Loucy (cell line): ENCODE data around the gene HSPG2.

Source experiments
- H2AFZ ChIP-seq: fragments of 200-600 bp; sonication (generic); 2 replicates; pipeline ENCODE4 v1.6.0; 2016; ENCODE audit warnings: antibody characterized with exemption, mild to moderate bottlenecking, low read length, moderate library complexity
- H3F3A ChIP-seq: fragments of 200-600 bp; 2 replicates; pipeline ENCODE4 v1.6.0; 2016; ENCODE audit warnings: antibody characterized with exemption, low read depth, mild to moderate bottlenecking
- H3K27me3 ChIP-seq: fragments of 200-600 bp; sonication (generic); 2 replicates; pipeline ENCODE4 v1.6.1; 2014; ENCODE audit warnings: low read length, mild to moderate bottlenecking; ENCODE audit not compliant: insufficient read depth, poor library complexity, severe bottlenecking
- H3K36me3 ChIP-seq: fragments of 200-600 bp; sonication (generic); 2 replicates; pipeline ENCODE4 v1.6.1; 2016; ENCODE audit warnings: low read length; ENCODE audit not compliant: insufficient read depth
- H3K4me1 ChIP-seq: fragments of 200-600 bp; sonication (generic); 2 replicates; pipeline ENCODE4 v1.5.1; 2014; ENCODE audit warnings: low read length, mild to moderate bottlenecking; ENCODE audit not compliant: insufficient read depth, poor library complexity, severe bottlenecking
- H3K4me2 ChIP-seq: fragments of 200-600 bp; sonication (generic); 2 replicates; pipeline ENCODE4 v1.6.0; 2014; ENCODE audit warnings: antibody characterized with exemption, low read length, low read depth, mild to moderate bottlenecking; ENCODE audit not compliant: poor library complexity, severe bottlenecking
- H3K4me3 ChIP-seq: fragments of 200-600 bp; sonication (generic); 2 replicates; pipeline ENCODE4 v1.5.1; 2014; ENCODE audit warnings: low read length, mild to moderate bottlenecking, mixed read lengths; ENCODE audit not compliant: poor library complexity, severe bottlenecking
- H3K79me2 ChIP-seq: fragments of 200-600 bp; sonication (generic); 2 replicates; pipeline ENCODE4 v1.6.1; 2014; ENCODE audit warnings: low read length; ENCODE audit not compliant: insufficient read depth
- H3K9ac ChIP-seq: fragments of 200-600 bp; sonication (generic); 2 replicates; pipeline ENCODE4 v1.6.0; 2014; ENCODE audit warnings: mild to moderate bottlenecking, low read depth, low read length, moderate library complexity; ENCODE audit not compliant: poor library complexity, severe bottlenecking
- H3K9me2 ChIP-seq: fragments of 200-600 bp; sonication (generic); replicated peaks from 2 replicates; pipeline ENCODE4 v1.6.1; 2016; ENCODE audit warnings: low read depth, low read length, mixed read lengths
- H3K9me3 ChIP-seq: fragments of 200-600 bp; sonication (generic); 2 replicates; pipeline ENCODE4 v1.6.1; 2014; ENCODE audit warnings: mild to moderate bottlenecking, antibody characterized with exemption, low read length, low read depth; ENCODE audit not compliant: insufficient read depth
- H4K20me1 ChIP-seq: fragments of 200-600 bp; sonication (generic); 2 replicates; pipeline ENCODE4 v1.6.0; 2014; ENCODE audit warnings: antibody characterized with exemption, low read length, mild to moderate bottlenecking; ENCODE audit not compliant: insufficient read depth, poor library complexity, severe bottlenecking
- CTCF ChIP-seq: fragments of 200-600 bp; sonication (generic); conservative IDR thresholded peaks from 2 replicates; pipeline ENCODE4 v1.5.1; 2014; ENCODE audit warnings: mild to moderate bottlenecking, antibody characterized with exemption, low read length
- EZH2phosphoT487 ChIP-seq: fragments of 200-600 bp; IDR thresholded peaks from 2 replicates; pipeline ENCODE4 v1.6.1; 2018; ENCODE audit warnings: antibody characterized with exemption, mild to moderate bottlenecking, moderate library complexity, borderline replicate concordance

The HSPG2 gene

GRCh38 chr1:21843208-21843607, 93.9 kb downstream of the HSPG2 start:
- Histone ChIP-seq H3K27me3 (no peaks in the 10 kb centered on the region), H3K4me3 (no peak overlapping the region), H3K79me2 (no peaks in the 10 kb centered on the region), H3K9me2 (no peaks in the 10 kb centered on the region), H3K36me3 (no peaks in the 10 kb centered on the region), H3F3A (no peaks in the 10 kb centered on the region), H2AFZ (no peak overlapping the region), H4K20me1 (no peaks in the 10 kb centered on the region), H3K4me2 (no peak overlapping the region), H3K9ac (no peak overlapping the region), H3K4me1 (no peaks in the 10 kb centered on the region), H3K9me3 (no peaks in the 10 kb centered on the region)
- no peak for TF ChIP-seq CTCF
- no peak for TF ChIP-seq EZH2phosphoT487

- Histone ChIP-seq H3K27me3 (no peaks in the 10 kb centered on the region), H3K9me3 (no peaks in the 10 kb centered on the region), H3K4me3 (no peak overlapping the region), H2AFZ (no peak overlapping the region), H3K9ac (no peak overlapping the region), H3K36me3 (no peaks in the 10 kb centered on the region), H3K9me2 (no peaks in the 10 kb centered on the region), H3K4me1 (no peaks in the 10 kb centered on the region), H3F3A (no peaks in the 10 kb centered on the region), H4K20me1 (no peaks in the 10 kb centered on the region), H3K79me2 (no peaks in the 10 kb centered on the region), H3K4me2 (no peak overlapping the region)
- TF ChIP-seq EZH2phosphoT487: no peak
- no peak for TF ChIP-seq CTCF
Observed at GRCh38 chr1:21842606-21843162, 94.4 kb downstream of the HSPG2 start.

- Histone ChIP-seq H3K9me3 (no peaks in the 10 kb centered on the region), H3K79me2 (no peaks in the 10 kb centered on the region), H3K4me3 (no peak overlapping the region), H3K9ac (no peak overlapping the region), H3K27me3 (no peaks in the 10 kb centered on the region), H3K9me2 (no peaks in the 10 kb centered on the region), H3K4me1 (no peaks in the 10 kb centered on the region), H3F3A (no peaks in the 10 kb centered on the region), H2AFZ (no peak overlapping the region), H4K20me1 (no peaks in the 10 kb centered on the region), H3K36me3 (no peaks in the 10 kb centered on the region), H3K4me2 (no peak overlapping the region)
- no peak for TF ChIP-seq CTCF
- TF ChIP-seq EZH2phosphoT487: no peak
Observed at GRCh38 chr1:21841852-21842466, 95.2 kb downstream of the HSPG2 start.
